WTC11 (cell line): ENCODE results near the gene LENG8. TPM values are rescaled to one million over a fixed set of nuclear protein-coding genes. Genes with fewer than 3 reads are reported as not detected.

Source experiments
- ATAC-seq: fragments of 200-7000 bp; cut with Tn5 transposase; 2 replicates; pipeline ENCODE4 v1.10.0; 2021; ENCODE audit warnings: mild to moderate bottlenecking, moderate library complexity
- CTCF ChIA-PET: fragments of 300-600 bp; sonication (Branson Sonifier 250); formaldehyde crosslinking; loops from one replicate; lab custom pipeline; 2021; ENCODE audit warnings: antibody characterized with exemption; lab: Charles Lee
- POLR2A ChIA-PET: fragments of 350-600 bp; sonication (Branson Sonifier 250); formaldehyde crosslinking; loops from one replicate; lab custom pipeline; 2021; ENCODE audit warnings: antibody characterized with exemption; lab: Charles Lee
- DNase-seq: peaks from one replicate; pipeline ENCODE4 v3.0.0; 2021; ENCODE audit warnings: low spot score
- H3K27ac Mint-ChIP-seq: 2 replicates; pipeline ENCODE4 v1.8.0; 2021; ENCODE audit warnings: mixed read lengths
- H3K27me3 Mint-ChIP-seq: 2 replicates; pipeline ENCODE4 v1.8.0; 2021; ENCODE audit warnings: low read depth, mild to moderate bottlenecking, moderate library complexity, mixed read lengths
- H3K36me3 Mint-ChIP-seq: 2 replicates; pipeline ENCODE4 v1.8.0; 2021; ENCODE audit warnings: mixed read lengths
- H3K4me1 Mint-ChIP-seq: 2 replicates; pipeline ENCODE4 v1.8.0; 2022; ENCODE audit warnings: mixed read lengths
- H3K4me3 Mint-ChIP-seq: 2 replicates; pipeline ENCODE4 v1.8.0; 2021; ENCODE audit warnings: mild to moderate bottlenecking, moderate library complexity, mixed read lengths
- H3K9me3 Mint-ChIP-seq: 2 replicates; pipeline ENCODE4 v1.8.0; 2021; ENCODE audit warnings: mixed read lengths
- ATF1 ChIP-seq: sonication (generic); formaldehyde crosslinking; IDR thresholded peaks from 2 replicates; pipeline ENCODE4 v1.8.1; 2023; ENCODE audit warnings: mild to moderate bottlenecking, moderate library complexity, missing genetic modification reagents
- CBFB ChIP-seq: sonication (generic); formaldehyde crosslinking; IDR thresholded peaks from 2 replicates; pipeline ENCODE4 v1.8.1; 2022; ENCODE audit warnings: mild to moderate bottlenecking, low read depth, missing genetic modification reagents
- E2F1 ChIP-seq: sonication (generic); formaldehyde crosslinking; IDR thresholded peaks from 2 replicates; pipeline ENCODE4 v1.8.0; 2022; ENCODE audit warnings: mild to moderate bottlenecking, missing genetic modification reagents
- ELF4 ChIP-seq: sonication (generic); formaldehyde crosslinking; IDR thresholded peaks from 2 replicates; pipeline ENCODE4 v1.8.1; 2022; ENCODE audit warnings: low read depth, mild to moderate bottlenecking, moderate library complexity, missing genetic modification reagents
- GABPB1 ChIP-seq: sonication (generic); formaldehyde crosslinking; IDR thresholded peaks from 2 replicates; pipeline ENCODE4 v1.8.1; 2023; ENCODE audit warnings: mild to moderate bottlenecking, missing genetic modification reagents
- HMGA2 ChIP-seq: fragments of 250-450 bp; sonication (Bioruptor Pico); IDR thresholded peaks from 2 replicates; pipeline ENCODE4 v1.4.0; 2021; ENCODE audit warnings: mild to moderate bottlenecking, moderate library complexity
- JUN ChIP-seq: sonication (generic); formaldehyde crosslinking; IDR thresholded peaks from 2 replicates; pipeline ENCODE4 v1.8.0; 2023; ENCODE audit warnings: mild to moderate bottlenecking, missing genetic modification reagents
- MLX ChIP-seq: sonication (generic); formaldehyde crosslinking; IDR thresholded peaks from 2 replicates; pipeline ENCODE4 v1.8.1; 2023; ENCODE audit warnings: mild to moderate bottlenecking, missing genetic modification reagents, moderate library complexity
- MXD4 ChIP-seq: fragments of 250-450 bp; sonication (Bioruptor Pico); IDR thresholded peaks from 2 replicates; pipeline ENCODE4 v1.8.0; 2021; ENCODE audit warnings: mild to moderate bottlenecking, moderate library complexity, borderline replicate concordance
- NFATC4 ChIP-seq: fragments of 250-450 bp; sonication (Bioruptor Pico); IDR thresholded peaks from 2 replicates; pipeline ENCODE4 v1.9.0; 2021; ENCODE audit warnings: mild to moderate bottlenecking
- NR2C2 ChIP-seq: sonication (generic); formaldehyde crosslinking; IDR thresholded peaks from 2 replicates; pipeline ENCODE4 v1.8.0; 2022; ENCODE audit warnings: mild to moderate bottlenecking, missing genetic modification reagents
- OVOL2 ChIP-seq: fragments of 250-450 bp; sonication (Bioruptor Pico); IDR thresholded peaks from 2 replicates; pipeline ENCODE4 v1.9.0; 2021; ENCODE audit warnings: mild to moderate bottlenecking, borderline replicate concordance
- PRDM15 ChIP-seq: sonication (generic); formaldehyde crosslinking; IDR thresholded peaks from 2 replicates; pipeline ENCODE4 v1.8.0; 2022; ENCODE audit warnings: missing genetic modification reagents
- PRRX2 ChIP-seq: fragments of 250-450 bp; sonication (Bioruptor Pico); IDR thresholded peaks from 2 replicates; pipeline ENCODE4 v1.8.0; 2021; ENCODE audit warnings: mild to moderate bottlenecking
- TP53 ChIP-seq: sonication (generic); formaldehyde crosslinking; IDR thresholded peaks from 2 replicates; pipeline ENCODE4 v1.8.1; 2023; ENCODE audit warnings: mild to moderate bottlenecking, missing genetic modification reagents
- ZNF219 ChIP-seq: sonication (generic); formaldehyde crosslinking; IDR thresholded peaks from 2 replicates; pipeline ENCODE4 v1.8.0; 2023; ENCODE audit warnings: missing genetic modification reagents, mild to moderate bottlenecking, borderline replicate concordance
- ZNF423 ChIP-seq: fragments of 250-450 bp; sonication (Bioruptor Pico); IDR thresholded peaks from 2 replicates; pipeline ENCODE4 v2.1.2; 2022; ENCODE audit warnings: mild to moderate bottlenecking, moderate library complexity
- ZNF671 ChIP-seq: fragments of 250-450 bp; sonication (Bioruptor Pico); IDR thresholded peaks from 2 replicates; pipeline ENCODE4 v1.8.0; 2021; ENCODE audit warnings: mild to moderate bottlenecking
- total RNA-seq: library from RNA; stranded (reverse); gene quantifications from 3 replicates; pipeline ENCODE4 v1.2.3, GENCODE V29; 2021
- TF ChIP-seq, protein P1 (sequence below): sonication (generic); formaldehyde crosslinking; conservative IDR thresholded peaks from 2 replicates; pipeline ENCODE4 v1.8.1; 2022; ENCODE audit warnings: mild to moderate bottlenecking, missing genetic modification reagents
- TF ChIP-seq, protein P2 (sequence below): sonication (generic); formaldehyde crosslinking; IDR thresholded peaks from 2 replicates; pipeline ENCODE4 v1.8.1; 2022; ENCODE audit warnings: low read depth, missing genetic modification reagents, borderline replicate concordance
- TF ChIP-seq, protein P3 (sequence below): fragments of 250-450 bp; sonication (Bioruptor Pico); IDR thresholded peaks from 2 replicates; pipeline ENCODE4 v1.9.0; 2021; ENCODE audit warnings: moderate library complexity, mild to moderate bottlenecking, inconsistent platforms, borderline replicate concordance
- TF ChIP-seq, protein P4 (sequence below): sonication (generic); formaldehyde crosslinking; IDR thresholded peaks from 2 replicates; pipeline ENCODE4 v1.8.0; 2022; ENCODE audit warnings: mild to moderate bottlenecking, missing genetic modification reagents
- TF ChIP-seq, protein P5 (sequence below): sonication (generic); formaldehyde crosslinking; conservative IDR thresholded peaks from 2 replicates; pipeline ENCODE4 v1.8.1; 2023; ENCODE audit warnings: mild to moderate bottlenecking, low read depth, missing genetic modification reagents, moderate library complexity
- TF ChIP-seq, protein P6 (sequence below): sonication (generic); formaldehyde crosslinking; IDR thresholded peaks from 2 replicates; pipeline ENCODE4 v1.8.1; 2023; ENCODE audit warnings: mild to moderate bottlenecking, missing genetic modification reagents, moderate library complexity

The LENG8 gene
- total RNA-seq, 1 experiment from 2014 or later, result 175 TPM

GRCh38 chr19:54408456-54409026 is 40.5 kb upstream of the LENG8 start:
- H3K4me3 Mint-ChIP-seq, result no peak overlapping the region
- TF ChIP-seq, protein P1, sequence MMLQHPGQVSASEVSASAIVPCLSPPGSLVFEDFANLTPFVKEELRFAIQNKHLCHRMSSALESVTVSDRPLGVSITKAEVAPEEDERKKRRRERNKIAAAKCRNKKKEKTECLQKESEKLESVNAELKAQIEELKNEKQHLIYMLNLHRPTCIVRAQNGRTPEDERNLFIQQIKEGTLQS, result no peak
- TF ChIP-seq, protein P2, sequence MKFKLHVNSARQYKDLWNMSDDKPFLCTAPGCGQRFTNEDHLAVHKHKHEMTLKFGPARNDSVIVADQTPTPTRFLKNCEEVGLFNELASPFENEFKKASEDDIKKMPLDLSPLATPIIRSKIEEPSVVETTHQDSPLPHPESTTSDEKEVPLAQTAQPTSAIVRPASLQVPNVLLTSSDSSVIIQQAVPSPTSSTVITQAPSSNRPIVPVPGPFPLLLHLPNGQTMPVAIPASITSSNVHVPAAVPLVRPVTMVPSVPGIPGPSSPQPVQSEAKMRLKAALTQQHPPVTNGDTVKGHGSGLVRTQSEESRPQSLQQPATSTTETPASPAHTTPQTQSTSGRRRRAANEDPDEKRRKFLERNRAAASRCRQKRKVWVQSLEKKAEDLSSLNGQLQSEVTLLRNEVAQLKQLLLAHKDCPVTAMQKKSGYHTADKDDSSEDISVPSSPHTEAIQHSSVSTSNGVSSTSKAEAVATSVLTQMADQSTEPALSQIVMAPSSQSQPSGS (CRISPR knock-in tag), result no peak
- TF ChIP-seq NR2C2 (CRISPR knock-in tag), result no peak
- no peak for TF ChIP-seq HMGA2 (CRISPR knock-in tag)
- no peak for TF ChIP-seq ZNF219
- TF ChIP-seq E2F1 (CRISPR knock-in tag), result no peak
- TF ChIP-seq MXD4 (CRISPR knock-in tag), result no peak
- TF ChIP-seq MLX (CRISPR knock-in tag), result no peak
- no peak for TF ChIP-seq OVOL2 (CRISPR knock-in tag)
- DNase-seq (no peak), ATAC-seq (no peak)
- ChIA-PET POLR2A (no interaction called here), CTCF (interaction anchor here (1.8 kb wide), 1 partner anchor 17 kb away, joined by 7 read pairs; no protein-coding TSS in a partner anchor)
- peaks cover 3% of the 10 kb centered on the region for H3K36me3 Mint-ChIP-seq
- peaks cover 73% of the 10 kb centered on the region for H3K27me3 Mint-ChIP-seq
- H3K9me3 Mint-ChIP-seq, result peaks cover 19% of the 10 kb centered on the region
- H3K4me1 Mint-ChIP-seq, result peaks cover 7% of the 10 kb centered on the region; the same call in 1 of the 2 replicates
- no peak overlapping the region for H3K27ac Mint-ChIP-seq

DNA sequence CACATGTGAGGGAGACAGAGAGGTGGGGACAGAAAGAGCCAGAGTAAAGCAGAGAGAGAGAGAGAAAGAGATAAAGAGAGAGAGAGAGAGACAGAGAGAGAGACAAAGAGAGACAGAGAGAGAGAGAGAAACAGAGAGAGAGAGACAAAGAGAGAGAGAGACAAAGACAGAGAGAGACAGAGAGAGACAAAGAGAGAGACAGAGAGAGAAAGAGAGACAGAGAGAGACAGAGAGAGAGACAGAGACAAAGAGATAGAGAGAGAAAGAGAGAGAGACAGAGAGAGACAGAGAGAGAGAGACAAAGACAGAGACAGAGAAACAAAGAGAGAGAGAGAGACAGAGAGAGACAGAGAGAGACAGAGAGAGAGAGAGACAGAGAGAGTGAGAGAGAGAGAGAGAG is 38.0 kb upstream of the LENG8 start:
- peaks cover 9% of the 10 kb centered on the region for H3K4me1 Mint-ChIP-seq
- no peak for DNase-seq
- CTCF ChIA-PET, result interaction anchor here (0.7 to 1.5 kb wide), 2 partner anchors 29 to 37 kb away, joined by 4 to 5 read pairs; no protein-coding TSS in a partner anchor
- H3K27me3 Mint-ChIP-seq, result peaks cover 80% of the 10 kb centered on the region
- ATAC-seq, result no peak
- no peak overlapping the region for H3K27ac Mint-ChIP-seq
- H3K4me3 Mint-ChIP-seq, result no peak overlapping the region
- POLR2A ChIA-PET, result no interaction called here
- H3K9me3 Mint-ChIP-seq, result peaks cover 29% of the 10 kb centered on the region
- peaks cover 8% of the 10 kb centered on the region for H3K36me3 Mint-ChIP-seq
- no peak for TF ChIP-seq JUN (CRISPR knock-in tag)
- no peak for TF ChIP-seq ELF4 (CRISPR knock-in tag)
- no peak for TF ChIP-seq ATF1 (CRISPR knock-in tag)
- no peak for TF ChIP-seq MXD4 (CRISPR knock-in tag)
- TF ChIP-seq NFATC4 (CRISPR knock-in tag), result no peak
- TF ChIP-seq, protein P3, sequence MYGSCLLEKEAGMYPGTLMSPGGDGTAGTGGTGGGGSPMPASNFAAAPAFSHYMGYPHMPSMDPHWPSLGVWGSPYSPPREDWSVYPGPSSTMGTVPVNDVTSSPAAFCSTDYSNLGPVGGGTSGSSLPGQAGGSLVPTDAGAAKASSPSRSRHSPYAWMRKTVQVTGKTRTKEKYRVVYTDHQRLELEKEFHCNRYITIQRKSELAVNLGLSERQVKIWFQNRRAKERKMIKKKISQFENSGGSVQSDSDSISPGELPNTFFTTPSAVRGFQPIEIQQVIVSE (CRISPR knock-in tag), result no peak
- TF ChIP-seq, protein P4, sequence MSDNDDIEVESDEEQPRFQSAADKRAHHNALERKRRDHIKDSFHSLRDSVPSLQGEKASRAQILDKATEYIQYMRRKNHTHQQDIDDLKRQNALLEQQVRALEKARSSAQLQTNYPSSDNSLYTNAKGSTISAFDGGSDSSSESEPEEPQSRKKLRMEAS (CRISPR knock-in tag), result no peak
- TF ChIP-seq GABPB1 (CRISPR knock-in tag), result no peak
- TF ChIP-seq PRRX2 (CRISPR knock-in tag), result no peak
- TF ChIP-seq PRDM15 (CRISPR knock-in tag), result no peak
- no peak for TF ChIP-seq TP53 (CRISPR knock-in tag)
- TF ChIP-seq ZNF671 (CRISPR knock-in tag), result no peak
- no peak for TF ChIP-seq OVOL2 (CRISPR knock-in tag)
- TF ChIP-seq, protein P5, sequence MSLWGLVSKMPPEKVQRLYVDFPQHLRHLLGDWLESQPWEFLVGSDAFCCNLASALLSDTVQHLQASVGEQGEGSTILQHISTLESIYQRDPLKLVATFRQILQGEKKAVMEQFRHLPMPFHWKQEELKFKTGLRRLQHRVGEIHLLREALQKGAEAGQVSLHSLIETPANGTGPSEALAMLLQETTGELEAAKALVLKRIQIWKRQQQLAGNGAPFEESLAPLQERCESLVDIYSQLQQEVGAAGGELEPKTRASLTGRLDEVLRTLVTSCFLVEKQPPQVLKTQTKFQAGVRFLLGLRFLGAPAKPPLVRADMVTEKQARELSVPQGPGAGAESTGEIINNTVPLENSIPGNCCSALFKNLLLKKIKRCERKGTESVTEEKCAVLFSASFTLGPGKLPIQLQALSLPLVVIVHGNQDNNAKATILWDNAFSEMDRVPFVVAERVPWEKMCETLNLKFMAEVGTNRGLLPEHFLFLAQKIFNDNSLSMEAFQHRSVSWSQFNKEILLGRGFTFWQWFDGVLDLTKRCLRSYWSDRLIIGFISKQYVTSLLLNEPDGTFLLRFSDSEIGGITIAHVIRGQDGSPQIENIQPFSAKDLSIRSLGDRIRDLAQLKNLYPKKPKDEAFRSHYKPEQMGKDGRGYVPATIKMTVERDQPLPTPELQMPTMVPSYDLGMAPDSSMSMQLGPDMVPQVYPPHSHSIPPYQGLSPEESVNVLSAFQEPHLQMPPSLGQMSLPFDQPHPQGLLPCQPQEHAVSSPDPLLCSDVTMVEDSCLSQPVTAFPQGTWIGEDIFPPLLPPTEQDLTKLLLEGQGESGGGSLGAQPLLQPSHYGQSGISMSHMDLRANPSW (CRISPR knock-in tag), result no peak
- no peak for TF ChIP-seq CBFB (CRISPR knock-in tag)
- TF ChIP-seq, protein P6, sequence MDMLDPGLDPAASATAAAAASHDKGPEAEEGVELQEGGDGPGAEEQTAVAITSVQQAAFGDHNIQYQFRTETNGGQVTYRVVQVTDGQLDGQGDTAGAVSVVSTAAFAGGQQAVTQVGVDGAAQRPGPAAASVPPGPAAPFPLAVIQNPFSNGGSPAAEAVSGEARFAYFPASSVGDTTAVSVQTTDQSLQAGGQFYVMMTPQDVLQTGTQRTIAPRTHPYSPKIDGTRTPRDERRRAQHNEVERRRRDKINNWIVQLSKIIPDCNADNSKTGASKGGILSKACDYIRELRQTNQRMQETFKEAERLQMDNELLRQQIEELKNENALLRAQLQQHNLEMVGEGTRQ, result no peak
- no peak for TF ChIP-seq ZNF423
